Stimulated activated naive B cell treated with anti-CD40 and anti-IgM and Interleukin-4, amounts not matched to agents 10 μg/mL and 1 μg/mL and 100 μg/mL, for 72 hours (primary cell): ENCODE results near the gene TSNAX.
"Not testable (repeated sequence)": the region's sequence is repeated elsewhere in the genome, so short reads cannot be mapped to it uniquely, and the experiment has no call there.

Source experiments
- ATAC-seq, 2 donors: fragments of 150-1000 bp; cut with Tn5 transposase; replicated peaks; 2 replicates each; pipeline ENCODE4 v1.10.0; 2021; ENCODE audit warnings: moderate library complexity in 1 of 2
- DNase-seq: peaks from one replicate; pipeline ENCODE4 v3.0.0; 2021
- H3K27ac Mint-ChIP-seq: one replicate; pipeline ENCODE4 v1.8.0; 2022; ENCODE audit warnings: mild to moderate bottlenecking, mixed read lengths
- H3K27me3 Mint-ChIP-seq, 2 donors: one replicate each; pipeline ENCODE4 v1.8.0; 2022; ENCODE audit warnings: mixed read lengths in 2 of 2
- H3K36me3 Mint-ChIP-seq, 2 donors: one replicate each; pipeline ENCODE4 v1.8.0; 2022; ENCODE audit warnings: mixed read lengths in 2 of 2, mild to moderate bottlenecking in 1 of 2
- H3K4me1 Mint-ChIP-seq, 2 donors: one replicate each; pipeline ENCODE4 v1.8.0; 2022; ENCODE audit warnings: mixed read lengths in 2 of 2, mild to moderate bottlenecking in 1 of 2
- H3K4me3 Mint-ChIP-seq, 2 donors: one replicate each; pipeline ENCODE4 v1.8.0; 2022; ENCODE audit warnings: mild to moderate bottlenecking in 2 of 2, mixed read lengths in 2 of 2, moderate library complexity in 1 of 2
- H3K9me3 Mint-ChIP-seq, 2 donors: one replicate each; pipeline ENCODE4 v1.8.0; 2022; ENCODE audit warnings: mixed read lengths in 2 of 2, mild to moderate bottlenecking in 1 of 2

Gene TSNAX

GRCh38 chr1:231563247-231563646, 34.8 kb downstream of the TSNAX start:
- H3K4me1 Mint-ChIP-seq = peaks cover under 1 to 1% of the 10 kb centered on the region in 2 donors
- ATAC-seq (no peak), DNase-seq (no peak)
- H3K36me3 Mint-ChIP-seq = peaks cover 24 to 41% of the 10 kb centered on the region in 2 donors
- no peak overlapping the region for H3K27ac Mint-ChIP-seq
- H3K9me3 Mint-ChIP-seq = peaks cover 0 to 3% of the 10 kb centered on the region in 2 donors
- H3K4me3 Mint-ChIP-seq = no peak overlapping the region
- no peaks in the 10 kb centered on the region for H3K27me3 Mint-ChIP-seq

- H3K9me3 Mint-ChIP-seq = peaks cover 0 to 3% of the 10 kb centered on the region in 2 donors
- DNase-seq (no peak), ATAC-seq (no peak)
- no peak overlapping the region for H3K4me3 Mint-ChIP-seq
- H3K36me3 Mint-ChIP-seq = peaks cover 24 to 39% of the 10 kb centered on the region in 2 donors
- H3K27me3 Mint-ChIP-seq = no peaks in the 10 kb centered on the region
- H3K27ac Mint-ChIP-seq = no peak overlapping the region
- no peaks in the 10 kb centered on the region for H3K4me1 Mint-ChIP-seq
These were observed 35.9 kb downstream of the TSNAX start for GRCh38 chr1:231564373-231564772.

- ATAC-seq = no peak
- Mint-ChIP-seq H3K4me1 (no peaks in the 10 kb centered on the region), H3K27ac (no peak overlapping the region), H3K4me3 (no peak overlapping the region), H3K9me3 (peaks cover 0 to 3% of the 10 kb centered on the region in 2 donors), H3K27me3 (no peaks in the 10 kb centered on the region), H3K36me3 (peaks cover 26 to 36% of the 10 kb centered on the region in 2 donors)
- no peak for DNase-seq
These were observed 38.0 kb downstream of the TSNAX start for GRCh38 chr1:231566496-231566895.

GRCh38 chr1:231570262-231570661, 41.8 kb downstream of the TSNAX start:
- H3K9me3 Mint-ChIP-seq, ATAC-seq, H3K4me1 Mint-ChIP-seq, DNase-seq, H3K4me3 Mint-ChIP-seq, H3K27me3 Mint-ChIP-seq, H3K27ac Mint-ChIP-seq: not testable (repeated sequence)
- H3K36me3 Mint-ChIP-seq = peaks cover 13 to 19% of the 10 kb centered on the region in 2 donors

GRCh38 chr1:231571904-231572303, 43.4 kb downstream of the TSNAX start:
- H3K36me3 Mint-ChIP-seq = peaks cover 12 to 17% of the 10 kb centered on the region in 2 donors
- H3K9me3 Mint-ChIP-seq = peaks cover 0 to 3% of the 10 kb centered on the region in 2 donors
- DNase-seq (no peak), ATAC-seq (no peak)
- no peaks in the 10 kb centered on the region for H3K4me1 Mint-ChIP-seq
- no peak overlapping the region for H3K27ac Mint-ChIP-seq
- no peak overlapping the region for H3K4me3 Mint-ChIP-seq
- no peaks in the 10 kb centered on the region for H3K27me3 Mint-ChIP-seq

- H3K4me3 Mint-ChIP-seq = no peak overlapping the region
- peaks cover 4% of the 10 kb centered on the region in 2 donors for H3K36me3 Mint-ChIP-seq
These were observed 47.0 kb downstream of the TSNAX start for GRCh38 chr1:231575472-231575871.

GRCh38 chr1:231576804-231577718, 48.6 kb downstream of the TSNAX start:
- Mint-ChIP-seq H3K27me3 (no peaks in the 10 kb centered on the region), H3K4me1 (no peaks in the 10 kb centered on the region), H3K27ac (no peak overlapping the region), H3K36me3 (peaks cover 2 to 4% of the 10 kb centered on the region in 2 donors), H3K4me3 (no peak overlapping the region), H3K9me3 (no peaks in the 10 kb centered on the region)
- DNase-seq (no peak), ATAC-seq (no peak)

More at GRCh38 chr1:231575472-231575871, 47.0 kb downstream of the TSNAX start:
- DNase-seq (no peak), ATAC-seq (no peak)
- no peaks in the 10 kb centered on the region for H3K4me1 Mint-ChIP-seq
- H3K27me3 Mint-ChIP-seq = no peaks in the 10 kb centered on the region
- no peaks in the 10 kb centered on the region for H3K9me3 Mint-ChIP-seq
- H3K27ac Mint-ChIP-seq = no peak overlapping the region

- H3K4me1 Mint-ChIP-seq = peaks cover 0 to 3% of the 10 kb centered on the region in 2 donors
- no peak overlapping the region for H3K27ac Mint-ChIP-seq
- no peak for ATAC-seq
- no peaks in the 10 kb centered on the region for H3K9me3 Mint-ChIP-seq
- no peak for DNase-seq
- peaks cover 2 to 4% of the 10 kb centered on the region in 2 donors for H3K36me3 Mint-ChIP-seq
- no peaks in the 10 kb centered on the region for H3K27me3 Mint-ChIP-seq
- no peak overlapping the region for H3K4me3 Mint-ChIP-seq
These were observed 52.4 kb downstream of the TSNAX start for GRCh38 chr1:231580874-231581273.

GRCh38 chr1:231581859-231582258, 53.4 kb downstream of the TSNAX start:
- H3K36me3 Mint-ChIP-seq = peaks cover 2 to 4% of the 10 kb centered on the region in 2 donors
- no peak overlapping the region for H3K4me3 Mint-ChIP-seq
- no peaks in the 10 kb centered on the region for H3K27me3 Mint-ChIP-seq
- H3K9me3 Mint-ChIP-seq = no peaks in the 10 kb centered on the region
- H3K27ac Mint-ChIP-seq = no peak overlapping the region
- H3K4me1 Mint-ChIP-seq = peaks cover 0 to 3% of the 10 kb centered on the region in 2 donors
- no peak for DNase-seq
- ATAC-seq = no peak

GRCh38 chr1:231583376-231583775, 54.9 kb downstream of the TSNAX start:
- Mint-ChIP-seq H3K4me1 (peaks cover 0 to 3% of the 10 kb centered on the region in 2 donors), H3K36me3 (peaks cover 2 to 3% of the 10 kb centered on the region in 2 donors), H3K4me3 (no peak overlapping the region), H3K27me3 (no peaks in the 10 kb centered on the region), H3K9me3 (no peaks in the 10 kb centered on the region), H3K27ac (no peak overlapping the region)
- DNase-seq = no peak
- ATAC-seq = no peak

GRCh38 chr1:231584117-231584516, 55.6 kb downstream of the TSNAX start:
- Mint-ChIP-seq H3K9me3 (no peaks in the 10 kb centered on the region), H3K36me3 (no peaks in the 10 kb centered on the region), H3K27me3 (no peaks in the 10 kb centered on the region), H3K4me3 (no peak overlapping the region), H3K27ac (no peak overlapping the region), H3K4me1 (peaks cover 0 to 3% of the 10 kb centered on the region in 2 donors)
- no peak for DNase-seq
- ATAC-seq = no peak

- H3K4me1 Mint-ChIP-seq = peaks cover 0 to 3% of the 10 kb centered on the region in 2 donors
- no peaks in the 10 kb centered on the region for H3K9me3 Mint-ChIP-seq
- ATAC-seq (peak in 1 of 2 donors; percentile 47), DNase-seq (no peak)
- no peak overlapping the region for H3K4me3 Mint-ChIP-seq
- H3K36me3 Mint-ChIP-seq = no peaks in the 10 kb centered on the region
- H3K27ac Mint-ChIP-seq = no peak overlapping the region
- no peaks in the 10 kb centered on the region for H3K27me3 Mint-ChIP-seq
These were observed 56.5 kb downstream of the TSNAX start for GRCh38 chr1:231584921-231585320.

GRCh38 chr1:231590453-231591198, 62.2 kb downstream of the TSNAX start:
- DNase-seq = no peak
- no peak overlapping the region for H3K4me3 Mint-ChIP-seq
- peak; percentile 71 to 82 for ATAC-seq
- H3K27ac Mint-ChIP-seq = no peak overlapping the region
- H3K4me1 Mint-ChIP-seq = peaks cover 9 to 20% of the 10 kb centered on the region in 2 donors
- H3K36me3 Mint-ChIP-seq = no peaks in the 10 kb centered on the region
- H3K27me3 Mint-ChIP-seq = no peaks in the 10 kb centered on the region
- no peaks in the 10 kb centered on the region for H3K9me3 Mint-ChIP-seq

- DNase-seq = no peak
- H3K4me3 Mint-ChIP-seq = no peak overlapping the region
- no peaks in the 10 kb centered on the region for H3K36me3 Mint-ChIP-seq
- ATAC-seq = no peak
- H3K27ac Mint-ChIP-seq = no peak overlapping the region
- H3K9me3 Mint-ChIP-seq = no peaks in the 10 kb centered on the region
- no peaks in the 10 kb centered on the region for H3K27me3 Mint-ChIP-seq
- H3K4me1 Mint-ChIP-seq = peaks cover 9 to 20% of the 10 kb centered on the region in 2 donors
These were observed 63.0 kb downstream of the TSNAX start for GRCh38 chr1:231591466-231591865.
